ENCODE measurements around the gene COA3.
"Not testable (repeated sequence)": the region's sequence is repeated elsewhere in the genome, so short reads cannot be mapped to it uniquely, and the experiment has no call there.

COA3 gene

DNA sequence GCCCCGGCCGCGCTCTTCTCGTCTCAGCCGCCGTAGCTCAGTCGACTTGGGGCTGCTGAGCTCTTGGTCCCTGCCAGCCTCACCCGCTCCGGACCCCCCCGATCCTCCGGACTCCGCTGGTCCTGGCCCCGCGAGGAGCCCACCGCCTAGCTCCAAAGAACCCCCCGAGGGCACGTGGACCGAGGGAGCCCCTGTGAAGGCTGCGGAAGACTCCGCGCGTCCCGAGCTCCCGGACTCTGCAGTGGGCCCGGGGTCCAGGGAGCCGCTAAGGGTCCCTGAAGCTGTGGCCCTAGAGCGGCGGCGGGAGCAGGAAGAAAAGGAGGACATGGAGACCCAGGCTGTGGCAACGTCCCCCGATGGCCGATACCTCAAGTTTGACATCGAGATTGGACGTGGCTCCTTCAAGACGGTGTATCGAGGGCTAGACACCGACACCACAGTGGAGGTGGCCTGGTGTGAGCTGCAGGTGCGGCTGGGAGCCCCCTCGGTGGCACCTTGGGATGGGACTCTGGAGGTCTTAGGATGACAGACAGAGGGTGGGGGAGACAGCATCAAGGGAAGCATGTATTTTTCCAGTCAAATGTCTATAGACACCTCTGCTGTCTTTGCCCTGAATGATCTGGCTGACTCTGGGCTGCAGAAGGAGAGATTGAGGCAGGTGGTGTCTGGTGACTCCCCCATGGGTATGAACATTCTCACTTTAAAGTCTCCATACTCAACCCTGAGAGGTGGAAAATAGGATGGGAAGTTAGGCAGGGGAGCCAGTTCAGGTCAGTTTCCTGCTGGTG, 17.5 kb downstream of the COA3 start:
- no peak for DNase-seq

DNA sequence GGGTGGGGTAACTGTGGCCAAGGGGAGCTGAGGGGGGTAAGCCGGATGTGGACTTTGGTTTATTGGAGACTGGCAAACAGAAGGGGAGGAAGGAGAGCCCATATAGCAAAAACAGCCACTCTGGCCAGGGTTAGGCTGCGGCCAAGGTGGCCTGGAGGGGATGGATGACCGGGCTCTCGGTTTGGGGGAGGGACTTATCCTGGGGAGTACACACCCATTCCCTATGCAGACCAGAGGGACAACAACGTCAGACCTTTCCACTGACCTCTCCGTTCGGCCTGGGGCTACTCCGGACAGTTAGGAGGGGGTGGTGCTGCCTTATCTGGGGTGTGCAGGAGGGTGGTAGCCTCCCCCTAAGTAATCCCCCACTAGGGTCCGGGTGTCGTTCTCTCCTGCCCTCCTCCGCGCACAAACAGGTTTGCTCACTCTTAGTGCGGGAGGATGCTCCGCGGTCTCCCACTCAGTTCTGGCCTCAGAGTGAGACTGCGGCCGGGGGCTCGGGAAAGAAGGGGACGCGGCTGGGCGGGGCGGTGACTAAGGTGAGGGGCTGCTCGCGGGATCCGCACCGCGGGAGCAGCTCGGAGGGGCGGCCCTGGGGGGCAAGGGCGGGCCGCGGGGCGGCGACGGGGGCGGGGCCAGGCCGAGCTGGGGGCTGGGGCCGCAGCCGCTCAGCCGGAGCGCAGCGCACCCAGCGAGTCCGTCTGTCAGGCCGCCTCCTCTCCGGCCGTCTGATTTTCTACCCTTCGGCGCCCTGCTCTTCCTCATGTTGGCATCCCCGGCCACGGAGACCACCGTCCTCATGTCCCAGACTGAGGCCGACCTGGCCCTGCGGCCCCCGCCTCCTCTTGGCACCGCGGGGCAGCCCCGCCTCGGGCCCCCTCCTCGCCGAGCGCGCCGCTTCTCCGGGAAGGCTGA, 18.3 kb downstream of the COA3 start, which contains the start of gene WNK4:
Gene WNK4, plus strand, starts transcription at position 675 of the 915 bp plus-strand sequence. Its CDS starts 89 bp downstream, at position 764.
- no peak for DNase-seq

DNA sequence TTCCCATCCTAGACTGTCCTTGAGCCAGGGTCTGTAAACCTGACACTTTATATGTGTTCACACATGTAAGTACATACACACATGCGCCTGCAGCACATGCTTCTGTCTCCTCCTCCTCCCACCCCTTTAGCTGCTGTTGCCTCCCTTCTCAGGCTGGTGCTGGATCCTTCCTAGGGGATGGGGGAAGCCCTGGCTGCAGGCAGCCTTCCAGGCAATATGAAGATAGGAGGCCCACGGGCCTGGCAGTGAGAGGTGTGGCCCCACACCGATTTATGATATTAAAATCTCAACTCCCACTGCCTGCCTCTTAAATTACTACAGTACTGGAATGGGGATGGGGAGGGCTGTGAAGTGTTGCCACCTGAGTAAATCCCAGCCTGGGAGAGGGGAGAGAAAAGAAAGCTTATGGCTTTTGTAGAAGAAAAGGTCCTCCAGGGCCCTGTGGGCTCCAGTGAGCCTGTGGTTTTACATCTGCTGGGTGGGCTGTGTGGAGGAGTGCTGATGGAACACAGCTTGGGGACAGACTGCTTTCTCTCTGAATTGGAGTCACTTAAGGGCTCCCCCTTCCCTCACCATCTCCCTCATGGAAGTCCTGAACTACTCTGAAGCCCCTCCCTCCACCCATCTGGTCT, 19.1 kb downstream of the COA3 start:
- DNase-seq: no peak

DNA sequence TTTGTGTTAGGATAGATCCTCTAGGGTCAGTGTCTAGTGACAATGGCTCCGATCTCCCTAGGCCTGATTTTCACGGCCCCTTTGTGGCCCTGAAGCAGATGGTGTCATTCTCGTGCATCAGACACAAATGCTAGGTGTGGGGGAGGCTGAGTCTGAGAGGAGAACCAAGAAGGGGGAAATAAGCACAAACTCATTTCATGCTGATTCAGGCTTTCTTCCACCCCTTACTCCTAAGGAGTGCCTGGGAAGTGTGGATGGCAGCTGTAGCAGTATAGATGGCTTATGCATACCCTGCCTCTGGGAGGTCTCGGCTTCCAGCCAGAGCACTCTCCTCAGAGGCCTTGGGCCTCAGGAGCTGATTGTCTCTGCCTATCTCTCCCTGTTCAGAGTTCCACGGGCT, 19.9 kb downstream of the COA3 start:
- DNase-seq: no peak

DNA sequence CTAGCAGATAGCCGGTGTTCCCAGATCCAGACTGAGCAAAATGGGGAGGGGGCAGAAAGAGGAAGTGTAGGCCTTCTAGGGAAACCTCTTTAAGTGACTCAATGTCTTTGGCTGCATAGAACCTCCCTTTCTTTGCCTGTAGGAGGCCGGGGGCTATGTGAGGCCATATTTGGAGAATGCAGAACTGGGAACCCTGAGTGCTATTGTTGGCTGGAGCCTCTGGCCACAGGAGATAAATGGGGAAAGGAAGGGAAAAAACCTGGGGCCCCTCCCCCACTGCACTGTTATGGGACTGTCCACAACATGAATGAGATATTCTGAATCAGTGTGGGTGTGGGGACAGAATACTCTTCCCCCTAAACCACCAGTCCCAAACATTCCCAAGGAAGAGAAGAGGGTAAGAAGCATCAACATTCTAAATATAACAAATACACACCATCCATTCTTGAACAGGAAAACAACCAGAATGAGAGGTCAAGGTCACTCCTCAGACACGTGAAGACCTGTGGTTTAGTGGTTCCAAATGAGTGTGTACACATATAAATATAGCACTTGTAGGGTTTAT, 22.9 kb downstream of the COA3 start:
- DNase-seq: no peak

DNA sequence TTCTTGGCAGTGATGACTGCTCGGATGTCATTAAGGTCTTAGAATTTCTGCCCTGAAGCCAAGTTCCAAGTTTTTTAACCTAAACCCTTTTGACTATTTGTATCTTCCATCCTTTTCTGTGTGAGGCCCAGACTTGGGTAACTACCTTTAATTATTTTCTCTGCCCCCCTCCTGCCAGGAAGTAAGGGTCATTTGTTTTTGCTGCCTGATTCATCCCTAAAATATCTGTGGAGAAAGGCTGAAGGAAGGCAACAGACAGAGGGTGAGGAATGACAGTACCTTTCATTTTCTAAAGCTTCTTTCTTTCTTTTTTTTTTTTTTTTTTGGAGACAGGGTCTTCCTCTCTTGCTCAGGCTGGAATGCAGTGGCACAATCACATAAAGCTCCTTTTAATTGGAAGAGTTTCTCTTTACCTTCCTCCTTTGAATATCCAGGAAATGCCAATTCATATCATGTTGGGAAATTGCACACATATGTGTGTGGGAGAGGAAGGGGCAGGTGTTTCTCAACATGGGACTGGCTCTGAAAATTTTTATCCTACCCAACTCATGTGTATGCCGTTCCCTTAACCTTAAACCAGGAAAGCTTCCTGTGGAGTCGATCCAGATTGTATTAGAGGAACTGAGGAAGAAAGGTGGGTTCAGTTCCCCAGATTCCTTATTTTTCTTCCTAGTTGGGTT, 24.3 kb downstream of the COA3 start:
- no peak for DNase-seq

DNA sequence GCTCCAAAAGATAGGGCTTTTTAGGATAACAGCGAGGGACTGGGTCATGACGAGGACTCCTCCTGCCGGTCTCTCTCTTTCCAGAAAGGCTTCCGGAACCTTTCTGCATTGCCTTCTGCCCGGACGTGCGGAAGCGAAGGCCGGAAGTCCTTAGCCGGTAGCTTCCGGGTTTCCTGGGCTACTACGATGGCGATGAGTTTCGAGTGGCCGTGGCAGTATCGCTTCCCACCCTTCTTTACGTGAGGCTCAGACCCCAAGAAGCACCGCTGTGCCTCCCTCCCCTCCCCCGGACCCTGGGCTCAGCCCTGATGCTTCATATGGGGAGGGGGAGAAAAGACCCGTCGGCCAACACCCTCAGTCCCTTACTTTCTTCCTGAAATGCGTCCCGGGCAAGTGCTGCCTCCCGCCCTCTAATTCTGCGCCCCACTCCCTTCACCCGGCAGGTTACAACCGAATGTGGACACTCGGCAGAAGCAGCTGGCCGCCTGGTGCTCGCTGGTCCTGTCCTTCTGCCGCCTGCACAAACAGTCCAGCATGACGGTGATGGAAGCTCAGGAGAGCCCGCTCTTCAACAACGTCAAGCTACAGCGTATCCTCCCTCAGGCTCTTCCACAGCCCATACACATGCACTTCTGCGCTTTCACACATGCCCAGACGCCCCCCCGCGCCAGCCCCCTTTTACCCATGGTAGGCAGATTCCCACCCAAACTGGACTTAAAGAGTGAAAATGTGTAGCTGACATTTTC, 25.0 kb downstream of the COA3 start, which contains the start of gene VPS25:
Gene VPS25, plus strand, starts transcription at position 160 of the 746 bp plus-strand sequence. Its CDS starts 27 bp downstream, at position 187.
- peak; percentile 31 for DNase-seq

DNA sequence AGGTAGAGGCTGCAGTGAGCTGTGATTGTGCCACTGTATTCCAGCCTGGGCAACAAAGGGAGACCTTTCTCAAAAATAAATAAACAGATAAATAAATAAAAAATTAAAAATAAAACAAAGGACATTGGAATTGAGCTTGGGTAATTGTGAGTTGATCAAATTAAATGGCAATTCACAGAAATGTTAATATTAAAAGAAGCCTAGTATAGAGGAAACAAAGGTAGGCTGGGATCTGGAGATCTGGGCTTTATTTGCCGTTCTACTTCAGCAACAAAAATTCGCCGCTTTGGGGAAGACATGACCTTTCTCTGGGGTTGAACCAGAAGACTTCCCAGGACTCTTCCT, 25.6 kb downstream of the COA3 start:
- no peak for DNase-seq

DNA sequence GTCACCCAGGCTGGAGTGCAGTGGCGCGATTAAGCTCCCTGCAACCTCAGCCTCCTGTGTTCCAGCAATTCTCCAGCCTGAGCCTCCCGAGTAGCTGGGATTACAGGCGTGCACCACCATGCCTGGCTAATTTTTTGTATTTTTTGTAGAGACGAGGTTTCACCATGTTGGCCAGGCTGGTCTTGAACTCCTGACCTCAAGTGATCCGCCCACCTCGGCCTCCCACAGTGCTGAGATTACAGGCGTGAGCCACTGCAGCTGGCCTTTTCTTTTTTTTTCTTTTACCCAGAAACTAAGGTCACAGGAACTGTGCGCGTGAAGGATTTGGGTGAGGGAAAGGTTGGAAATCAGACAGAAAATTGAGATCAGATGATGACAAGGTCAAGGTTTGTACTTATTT, 28.5 kb downstream of the COA3 start:
- DNase-seq: not testable (repeated sequence)

DNA sequence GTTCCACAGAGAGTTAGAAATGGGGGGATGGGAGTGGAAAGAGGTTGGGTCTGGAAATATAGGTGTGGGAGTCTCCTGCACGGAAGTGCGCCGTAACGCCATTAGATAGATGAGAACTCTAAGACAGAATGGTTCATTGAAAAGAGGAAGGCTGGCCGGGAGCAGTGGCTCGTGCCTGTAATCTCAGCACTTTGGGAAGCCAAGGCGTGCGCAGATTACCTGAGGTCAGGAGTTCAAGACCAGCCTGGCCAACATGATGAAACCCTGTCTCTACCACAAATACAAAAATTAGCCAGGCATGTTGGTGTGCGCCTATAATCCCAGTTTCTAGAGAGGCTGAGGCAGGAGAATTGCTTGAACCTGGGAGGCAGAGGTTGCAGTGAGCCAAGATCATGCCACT, 30.5 kb downstream of the COA3 start:
- not testable (repeated sequence) for DNase-seq

DNA sequence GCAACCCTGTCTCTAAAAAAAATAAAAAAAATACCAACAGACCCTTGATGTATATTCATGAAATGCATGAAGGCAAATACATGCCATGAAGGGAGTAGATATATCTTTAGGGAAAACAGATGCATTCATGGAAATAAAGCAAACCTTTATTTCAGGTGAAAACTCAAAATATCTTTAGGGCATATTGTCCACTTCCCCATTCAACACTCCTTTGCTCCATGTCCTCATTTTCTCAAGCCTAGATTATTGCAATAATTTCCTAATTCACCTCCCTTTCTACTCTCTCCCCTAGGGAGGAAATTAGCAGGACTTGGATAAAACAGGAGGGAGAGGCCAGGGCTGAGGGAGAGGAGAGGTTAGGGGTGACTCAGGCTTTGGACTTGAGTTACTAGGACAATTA, 31.0 kb downstream of the COA3 start:
- DNase-seq: no peak

DNA sequence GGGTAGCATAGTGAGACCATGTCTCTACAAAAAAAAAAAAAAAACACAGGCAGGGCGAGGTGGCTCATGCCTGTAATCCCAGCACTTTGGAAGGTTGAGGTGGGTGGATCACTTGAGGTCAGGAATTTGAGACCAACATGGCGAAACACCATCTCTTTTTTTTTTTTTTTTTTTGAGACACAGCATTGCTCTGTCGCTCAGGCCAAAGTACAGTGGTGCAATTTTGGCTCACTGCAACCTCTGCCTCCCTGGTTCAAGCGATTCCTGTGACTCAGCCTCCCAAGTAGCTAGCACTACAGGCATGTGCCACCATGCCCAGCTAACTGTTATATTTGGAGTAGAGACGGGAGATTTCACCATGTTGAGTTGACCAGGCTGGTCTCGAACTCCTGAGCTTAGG, 32.4 kb downstream of the COA3 start:
- no peak for DNase-seq

DNA sequence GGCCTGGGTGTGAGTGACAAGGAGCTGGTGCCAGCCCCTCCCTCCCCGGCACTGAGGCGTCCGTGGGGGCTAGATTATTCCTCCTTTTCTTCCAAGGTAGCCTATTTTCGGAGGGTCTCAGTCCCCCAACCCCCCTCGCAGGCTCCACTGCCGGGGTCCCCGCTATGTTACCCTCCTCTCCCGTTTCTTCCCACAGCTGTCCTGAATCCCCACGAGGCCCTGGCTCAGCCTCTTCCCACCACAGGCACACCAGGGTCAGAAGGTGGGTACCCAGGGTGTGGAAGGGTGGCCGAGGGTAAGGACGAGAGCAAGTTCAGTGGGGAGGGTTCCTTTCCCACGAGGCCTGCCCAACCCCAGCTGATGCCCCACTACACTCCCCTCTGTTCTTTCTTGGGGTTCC, 36.9 kb downstream of the COA3 start:
- no peak for DNase-seq

DNA sequence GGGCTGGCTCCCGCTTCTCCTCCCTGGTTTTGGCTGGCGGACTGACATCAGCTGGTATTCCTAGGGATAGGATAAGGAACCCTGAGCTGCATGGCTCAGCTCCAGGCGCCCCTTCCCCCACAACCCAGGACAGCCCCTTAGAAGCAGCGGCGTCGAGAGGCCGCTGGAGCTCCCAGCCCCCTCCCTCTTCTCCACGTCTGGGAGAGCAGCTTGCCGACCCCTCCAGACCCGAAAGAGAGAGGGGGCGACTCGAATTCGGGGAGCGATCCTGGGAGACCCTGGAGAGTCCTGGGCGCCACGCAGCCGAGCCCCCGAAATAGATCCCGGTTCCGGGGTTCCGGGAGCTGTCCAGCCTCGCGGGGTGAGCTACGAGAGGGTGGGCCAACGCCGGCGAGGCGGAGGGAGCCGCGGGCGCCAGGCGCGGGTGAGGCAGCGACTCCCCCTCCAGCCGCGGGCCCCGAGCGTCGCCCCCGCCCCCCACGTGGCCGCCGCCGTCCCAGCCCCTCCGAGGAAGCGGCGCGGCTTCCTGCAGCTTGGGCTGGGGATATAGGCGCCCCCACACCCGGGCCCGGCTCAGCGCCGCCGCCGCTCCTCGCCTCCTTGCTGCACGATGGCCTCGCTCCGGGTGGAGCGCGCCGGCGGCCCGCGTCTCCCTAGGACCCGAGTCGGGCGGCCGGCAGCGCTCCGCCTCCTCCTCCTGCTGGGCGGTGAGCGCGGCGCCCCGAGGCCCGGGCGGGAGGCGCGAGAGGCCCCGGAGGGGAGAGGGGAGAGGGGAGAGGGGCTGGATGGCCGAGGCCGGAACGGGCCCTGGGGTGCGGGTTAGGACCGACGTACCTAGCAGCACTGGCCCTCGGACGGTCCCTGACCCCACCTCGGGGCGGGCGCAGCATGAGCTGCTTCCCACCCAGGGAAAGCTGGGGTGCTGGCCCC, 37.6 kb downstream of the COA3 start, which contains the start of gene RAMP2:
Gene RAMP2, plus strand, starts transcription at position 576 of the 930 bp plus-strand sequence. Its CDS starts 35 bp downstream, at position 611.
- no peak for DNase-seq

DNA sequence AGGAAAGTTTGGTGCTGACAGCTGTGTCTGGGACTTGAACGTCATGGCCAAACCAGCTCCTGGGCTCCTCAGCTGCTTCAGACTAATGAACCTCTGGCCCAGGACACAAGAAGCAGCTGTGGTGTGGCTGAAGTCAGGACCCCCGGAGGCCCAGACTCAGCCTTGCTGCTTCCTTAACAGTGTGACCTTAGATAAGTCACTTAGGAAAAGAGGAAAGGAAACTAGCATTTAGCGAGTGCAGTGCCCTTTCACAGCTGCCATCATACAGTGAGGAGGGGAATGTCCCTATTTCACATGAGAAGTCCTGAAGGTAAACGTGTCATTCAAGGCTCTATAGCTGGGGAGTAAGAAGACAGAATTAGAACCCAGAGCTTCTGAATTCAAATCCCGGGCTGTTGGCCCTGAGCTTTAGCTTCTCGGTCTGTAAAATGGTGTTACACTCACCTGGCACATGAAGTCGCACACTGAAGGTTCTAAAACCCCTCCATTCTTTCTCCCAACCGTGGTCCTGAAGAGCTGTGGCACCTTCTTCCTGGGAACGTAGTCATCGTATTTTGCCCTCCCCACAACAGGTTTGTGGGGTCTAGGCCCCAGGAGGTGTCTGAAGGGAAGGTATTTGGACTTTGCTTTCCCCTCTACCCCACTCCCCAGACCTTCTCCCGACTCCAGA, 38.4 kb downstream of the COA3 start:
- no peak for DNase-seq

DNA sequence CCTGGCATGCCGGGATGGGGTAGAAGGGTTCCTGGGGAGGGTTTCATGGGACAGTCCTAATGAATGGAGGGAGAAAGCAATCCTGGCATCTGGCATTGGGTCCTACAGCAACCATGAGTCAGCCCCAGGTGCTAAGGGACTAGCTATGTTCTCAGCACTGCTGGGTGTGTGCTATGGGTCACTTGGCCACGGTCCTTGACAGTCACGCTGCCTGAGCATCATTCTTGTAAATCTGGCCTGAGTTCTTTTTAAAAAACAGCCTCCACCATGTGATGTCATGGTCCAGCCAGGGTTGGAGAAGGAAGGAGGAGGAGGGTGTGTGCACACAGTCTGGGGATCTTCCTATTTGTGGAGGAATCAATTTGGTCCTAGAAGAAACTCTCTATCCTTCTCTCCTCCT, 43.7 kb downstream of the COA3 start:
- DNase-seq: no peak

DNA sequence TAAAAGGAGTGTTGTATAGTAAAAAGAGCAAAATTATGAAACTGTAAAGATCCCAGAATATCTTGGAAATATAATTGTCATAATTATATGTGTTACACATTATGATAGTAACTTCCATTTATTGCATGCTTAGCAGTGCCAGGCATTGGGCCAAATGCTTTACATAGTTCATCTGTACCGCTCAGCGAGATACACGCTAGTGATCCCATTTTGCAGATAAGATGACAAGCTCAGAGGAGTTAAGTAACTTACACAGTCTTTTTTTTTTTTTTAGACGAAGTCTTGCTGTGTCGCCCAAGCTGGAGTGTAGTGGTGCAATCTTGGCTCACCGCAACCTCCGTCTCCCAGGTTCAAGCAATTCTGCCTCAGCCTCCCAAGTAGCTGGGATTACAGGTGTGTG, 46.9 kb downstream of the COA3 start:
- no peak for DNase-seq

DNA sequence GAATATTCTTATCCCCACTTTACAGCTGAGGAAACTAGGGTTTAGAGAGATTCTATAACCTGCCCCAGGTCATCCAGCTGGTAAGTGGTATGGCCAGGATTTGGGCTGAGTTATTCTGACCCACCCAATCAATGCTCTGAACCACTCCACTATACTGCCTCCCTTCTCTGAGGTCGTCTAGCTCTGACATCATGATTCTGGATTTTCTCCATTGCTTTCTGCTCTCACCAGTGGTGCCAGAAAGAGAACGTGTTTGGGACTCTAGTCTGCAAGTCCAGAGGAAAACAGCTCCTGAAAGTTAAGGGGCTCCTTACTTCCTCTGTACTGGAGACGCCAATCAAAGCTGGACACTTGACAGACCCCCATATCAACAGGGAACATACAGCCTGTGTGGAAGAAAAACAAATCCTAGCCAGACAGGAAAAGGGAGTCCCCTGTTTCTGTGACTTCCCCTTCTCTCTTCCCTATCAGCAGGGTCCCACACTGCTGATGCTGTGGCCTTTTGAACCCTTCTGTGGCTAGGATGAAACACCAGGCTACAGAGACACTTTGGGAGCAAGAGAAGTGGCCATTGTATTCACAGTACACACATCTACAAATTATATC, 47.7 kb downstream of the COA3 start:
- DNase-seq: no peak

All from NCI-H1436 treated with DMSO at 0.1 percent for 48 hours (cell line).